ENCODE measurements around the gene ST8SIA4. TPM values are rescaled to one million over a fixed set of nuclear protein-coding genes. Genes with fewer than 3 reads are reported as not detected.

Gene ST8SIA4
- total and polyA plus RNA-seq, 5 donors, result 0.84 to 5.9 (median 4.1) TPM

DNA sequence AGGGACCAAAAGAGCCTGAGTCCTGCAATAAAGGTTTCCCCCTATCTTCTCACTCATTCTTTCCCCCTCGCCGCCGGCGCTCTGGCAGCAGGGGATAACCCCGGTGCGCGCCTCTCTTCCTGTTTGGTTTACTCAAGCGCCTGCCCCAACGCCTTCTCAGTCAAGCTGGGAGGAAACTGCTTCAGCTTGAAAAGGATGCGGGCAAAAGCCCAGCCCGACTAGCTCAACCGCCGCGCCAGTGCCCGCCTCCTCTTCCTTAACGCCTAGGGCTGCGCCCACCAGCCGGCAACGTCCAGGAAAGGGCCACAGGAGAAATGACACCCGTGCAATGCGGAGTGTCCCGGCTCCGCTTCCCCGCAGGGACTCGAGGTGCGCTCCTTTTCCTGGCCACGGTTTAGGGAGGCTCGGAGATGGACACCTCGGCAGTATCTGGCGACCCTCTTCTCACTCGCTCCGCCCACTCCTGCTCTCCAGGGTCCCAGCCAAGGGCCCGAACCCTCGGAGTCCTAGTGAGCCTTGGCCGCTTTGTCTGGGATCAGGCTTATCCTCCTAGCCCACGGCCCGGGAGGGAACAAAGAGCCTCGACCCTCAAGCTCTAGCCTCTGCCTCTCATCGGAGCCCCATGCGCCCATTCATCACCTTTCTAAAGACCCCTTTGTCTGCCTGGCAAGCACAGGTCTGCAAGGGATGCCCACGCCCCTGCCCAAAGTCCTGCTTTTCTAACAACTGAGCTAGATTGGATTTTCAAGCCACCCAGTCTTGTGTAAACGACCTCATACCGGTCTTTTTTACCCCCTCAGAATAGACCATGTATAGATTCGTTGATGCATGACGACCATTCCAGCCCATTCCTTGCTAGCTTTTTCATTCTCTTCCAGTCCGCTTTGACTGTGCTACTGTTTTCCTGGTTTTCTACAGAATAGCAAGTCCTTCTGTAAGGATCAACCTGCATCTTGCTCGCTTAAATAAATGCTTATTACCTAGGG lies 2.0 kb downstream of the ST8SIA4 start:
- Histone ChIP-seq H3K4me3 (ENCODE audit: low read length) (peak overlapping the region; percentile 63), H3K9me3 (ENCODE audit: control insufficient read depth, low read length) (no peaks in the 10 kb centered on the region), H3K27me3 (ENCODE audit: control insufficient read depth, insufficient read depth) (no peaks in the 10 kb centered on the region), H3K4me1 (ENCODE audit: control insufficient read depth, insufficient read depth, low read length) (no peaks in the 10 kb centered on the region), H3K27ac (ENCODE audit: low read length) (peak overlapping the region; percentile 78)
- WGBS, result 1% methylated on average over 47 of the region's 47 CpGs
- intact Hi-C loops (cut with DNase I), result loop anchor here in 1 of 4 donors (10.0 kb wide), 1 partner anchor 76 kb away; no protein-coding TSS in a partner anchor
- DNase-seq (peak; percentile 73 to 89 (median 86)), ATAC-seq (peak; percentile 64 to 78)

DNA sequence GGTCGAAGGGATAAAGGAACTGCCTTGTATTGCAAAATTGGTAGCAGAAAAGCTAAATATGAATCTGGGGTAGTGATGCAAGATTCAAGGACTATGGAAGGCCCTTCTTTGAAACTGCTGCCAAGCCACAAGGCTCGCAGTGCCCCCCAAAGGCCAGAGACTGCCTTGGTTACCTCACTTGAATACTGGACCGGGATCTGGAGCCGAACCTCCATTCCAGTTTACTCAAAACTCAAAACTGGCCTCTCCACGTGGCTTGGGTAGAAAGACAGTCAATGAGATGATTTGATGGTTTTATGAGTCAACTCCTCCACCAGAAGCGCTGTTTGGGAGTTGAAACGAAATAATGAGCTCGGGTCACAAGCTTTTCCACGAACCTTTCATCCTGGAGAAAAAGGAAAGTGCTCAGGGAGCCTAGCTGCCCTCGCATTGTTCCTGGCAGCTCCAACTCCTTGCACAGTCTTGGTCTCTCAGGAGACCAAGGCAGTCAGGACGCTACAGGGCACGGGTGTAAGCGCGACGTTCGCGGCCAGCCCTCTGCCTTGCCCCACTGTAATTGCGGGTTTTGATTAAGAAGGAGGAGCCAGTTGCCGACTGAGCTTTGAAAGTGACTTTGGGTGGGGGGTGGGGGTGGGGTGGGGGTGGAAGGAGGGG lies 2.8 kb downstream of the ST8SIA4 start:
- Histone ChIP-seq H3K27me3 (ENCODE audit: control insufficient read depth, insufficient read depth) (no peaks in the 10 kb centered on the region), H3K4me3 (ENCODE audit: low read length) (peak overlapping the region; percentile 63), H3K9me3 (ENCODE audit: control insufficient read depth, low read length) (no peaks in the 10 kb centered on the region), H3K4me1 (ENCODE audit: control insufficient read depth, insufficient read depth, low read length) (no peaks in the 10 kb centered on the region), H3K27ac (ENCODE audit: low read length) (peak overlapping the region; percentile 71)
- ATAC-seq (peak; percentile 41 to 58), DNase-seq (peak; percentile 44 to 79 (median 71))
- 3% methylated on average over 19 of the region's 19 CpGs for WGBS
- intact Hi-C loops (cut with DNase I), result loop anchor here in 1 of 4 donors (10.0 kb wide), 1 partner anchor 75 kb away; no protein-coding TSS in a partner anchor

DNA sequence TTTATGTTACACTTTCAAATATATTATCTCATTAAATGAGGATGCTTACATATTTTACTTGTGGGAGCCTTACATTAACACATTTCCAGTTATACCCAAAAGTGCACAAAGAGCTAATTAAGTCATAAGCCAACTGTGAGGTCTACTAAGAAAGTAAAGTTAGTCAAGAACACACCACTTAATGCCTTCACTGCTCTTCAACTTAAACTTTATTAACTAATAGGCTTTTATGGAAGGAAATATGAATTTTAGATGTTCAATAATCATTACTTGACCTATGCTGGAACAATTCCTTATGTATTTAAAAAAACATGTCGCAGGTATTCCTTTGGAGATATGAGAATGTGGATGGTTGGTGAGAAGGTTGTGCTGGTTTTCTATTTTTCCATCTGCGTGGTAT lies 3.4 kb downstream of the ST8SIA4 start:
- DNase-seq, result no peak
- H3K27ac ChIP-seq (ENCODE audit: low read length), result peak overlapping the region; percentile 71
- H3K4me1 ChIP-seq (ENCODE audit: control insufficient read depth, insufficient read depth, low read length), result no peaks in the 10 kb centered on the region
- peak overlapping the region; percentile 63 for H3K4me3 ChIP-seq (ENCODE audit: low read length)
- H3K27me3 ChIP-seq (ENCODE audit: control insufficient read depth, insufficient read depth), result no peaks in the 10 kb centered on the region
- intact Hi-C loops (cut with DNase I), result loop anchor here in 2 of 4 donors (10.0 kb wide), 2 partner anchors 55 to 75 kb away; no protein-coding TSS in a partner anchor
- WGBS, result 84% methylated on average over 2 of the region's 2 CpGs
- ATAC-seq, result no peak
- H3K9me3 ChIP-seq (ENCODE audit: control insufficient read depth, low read length), result no peaks in the 10 kb centered on the region

DNA sequence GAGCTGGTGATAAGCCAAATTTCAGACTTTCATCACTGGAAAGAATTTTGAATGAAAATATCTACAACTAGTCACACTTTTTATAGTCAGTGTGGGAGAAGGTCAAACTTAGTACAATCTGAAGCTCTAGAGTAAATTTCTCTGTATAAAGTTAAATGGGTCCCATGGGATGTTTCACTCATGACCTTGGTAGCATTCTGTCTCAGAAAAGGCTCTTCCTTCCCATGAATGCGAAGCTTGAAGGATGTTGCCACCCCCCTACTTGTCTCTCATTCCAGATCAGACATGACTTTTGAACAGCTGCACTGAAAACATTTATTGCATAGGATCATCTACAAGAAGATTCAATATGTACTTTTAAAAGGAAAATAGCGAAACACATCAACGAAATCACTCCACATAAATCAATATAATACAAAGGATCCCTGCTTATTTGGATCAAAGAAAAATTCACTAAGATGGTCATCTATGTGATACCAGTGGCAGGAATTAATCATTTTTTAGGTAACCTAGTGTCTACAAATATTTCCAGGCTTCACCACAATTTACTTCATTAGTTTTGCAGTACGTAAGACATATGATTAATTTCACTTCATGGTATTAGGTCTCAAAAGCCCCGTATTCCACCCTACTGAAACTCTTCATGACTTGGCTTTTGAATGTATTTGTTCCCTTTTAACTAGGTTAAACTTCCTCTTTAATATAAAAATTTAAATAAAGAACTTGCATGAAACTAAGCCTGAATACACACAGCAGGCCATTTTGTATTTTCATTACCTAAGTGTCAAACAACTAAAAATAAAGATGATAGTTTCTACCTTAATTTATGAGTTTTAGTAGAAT lies 4.4 kb downstream of the ST8SIA4 start:
- 73% methylated on average over 5 of the region's 5 CpGs for WGBS
- intact Hi-C loops (cut with DNase I), result loop anchor here in 1 of 4 donors (10.0 kb wide), 1 partner anchor 54 kb away; no protein-coding TSS in a partner anchor
- Histone ChIP-seq H3K4me3 (ENCODE audit: low read length) (no peak overlapping the region), H3K9me3 (ENCODE audit: control insufficient read depth, low read length) (no peaks in the 10 kb centered on the region), H3K27me3 (ENCODE audit: control insufficient read depth, insufficient read depth) (no peaks in the 10 kb centered on the region), H3K4me1 (ENCODE audit: control insufficient read depth, insufficient read depth, low read length) (no peaks in the 10 kb centered on the region), H3K27ac (ENCODE audit: low read length) (no peak overlapping the region)
- DNase-seq (no peak), ATAC-seq (no peak)

GRCh38 chr5:100896054-100896453 lies 7.0 kb downstream of the ST8SIA4 start:
- ATAC-seq, result no peak
- H3K4me1 ChIP-seq (ENCODE audit: control insufficient read depth, insufficient read depth, low read length), result peaks cover 2% of the 10 kb centered on the region
- DNase-seq, result no peak
- no peaks in the 10 kb centered on the region for H3K27me3 ChIP-seq (ENCODE audit: control insufficient read depth, insufficient read depth)
- H3K4me3 ChIP-seq (ENCODE audit: low read length), result no peak overlapping the region
- intact Hi-C loops (cut with DNase I), result loop anchor here in 1 of 4 donors (10.0 kb wide), 1 partner anchor 51 kb away; no protein-coding TSS in a partner anchor
- H3K9me3 ChIP-seq (ENCODE audit: control insufficient read depth, low read length), result no peaks in the 10 kb centered on the region
- 88% methylated on average over 2 of the region's 2 CpGs for WGBS
- no peak overlapping the region for H3K27ac ChIP-seq (ENCODE audit: low read length)

DNA sequence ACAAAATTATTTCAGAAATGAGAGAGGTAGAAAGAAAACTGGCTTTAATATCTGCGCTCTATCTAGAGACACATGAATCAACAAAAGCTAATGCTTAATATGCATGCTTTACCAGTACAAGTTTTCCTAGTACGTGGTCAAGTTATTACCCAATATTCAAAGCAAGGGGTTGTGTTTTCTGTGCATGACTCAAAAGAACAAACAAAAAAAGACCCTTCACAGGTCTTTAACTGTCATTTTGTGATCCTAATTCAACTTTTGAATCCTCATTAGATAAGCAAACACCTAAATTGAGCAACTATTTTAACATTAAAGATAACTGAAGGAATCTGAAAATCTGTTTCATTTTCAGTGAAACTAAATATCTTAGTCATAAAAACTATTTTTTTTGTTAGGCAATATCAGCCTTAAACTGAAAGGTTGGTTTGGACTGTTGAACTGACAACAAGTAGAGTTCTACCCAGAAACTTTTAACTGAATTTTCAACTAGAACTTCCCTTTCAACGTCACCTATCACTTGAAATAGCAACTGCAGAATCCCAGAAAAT lies 12.5 kb downstream of the ST8SIA4 start:
- Histone ChIP-seq H3K9me3 (ENCODE audit: control insufficient read depth, low read length) (no peaks in the 10 kb centered on the region), H3K4me3 (ENCODE audit: low read length) (peak overlapping the region; percentile 56), H3K4me1 (ENCODE audit: control insufficient read depth, insufficient read depth, low read length) (peaks cover 2% of the 10 kb centered on the region), H3K27me3 (ENCODE audit: control insufficient read depth, insufficient read depth) (no peaks in the 10 kb centered on the region), H3K27ac (ENCODE audit: low read length) (no peak overlapping the region)
- WGBS, result 40% methylated on average over 3 of the region's 3 CpGs
- DNase-seq (no peak), ATAC-seq (no peak)
- intact Hi-C loops (cut with DNase I), result loop anchor here in 1 of 4 donors (10.0 kb wide), 1 partner anchor 46 kb away; no protein-coding TSS in a partner anchor

DNA sequence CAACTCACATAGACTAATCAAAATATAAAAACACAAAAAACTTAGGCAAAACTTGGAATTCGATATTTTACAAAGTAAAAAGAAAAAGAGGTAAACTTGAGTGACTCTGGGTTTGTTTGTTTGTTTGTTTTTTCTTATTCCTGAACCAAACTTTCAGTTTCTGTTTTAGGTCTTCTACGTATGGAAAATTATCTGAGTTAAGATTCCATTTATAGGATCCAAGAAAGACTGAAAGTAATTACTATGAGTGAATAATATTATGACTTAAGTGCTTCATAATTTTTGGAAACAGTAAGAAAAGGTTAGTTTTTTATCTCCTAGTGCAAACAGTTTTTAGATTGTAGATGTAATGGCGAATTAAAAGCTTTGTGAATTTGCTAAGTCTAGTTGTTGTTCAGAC lies 13.2 kb downstream of the ST8SIA4 start:
- Histone ChIP-seq H3K27me3 (ENCODE audit: control insufficient read depth, insufficient read depth) (no peaks in the 10 kb centered on the region), H3K9me3 (ENCODE audit: control insufficient read depth, low read length) (no peaks in the 10 kb centered on the region), H3K4me1 (ENCODE audit: control insufficient read depth, insufficient read depth, low read length) (peaks cover 2% of the 10 kb centered on the region), H3K27ac (ENCODE audit: low read length) (no peak overlapping the region), H3K4me3 (ENCODE audit: low read length) (peak overlapping the region; percentile 56)
- DNase-seq (no peak), ATAC-seq (no peak)
- intact Hi-C loops (cut with DNase I), result loop anchor here in 1 of 4 donors (10.0 kb wide), 1 partner anchor 45 kb away; no protein-coding TSS in a partner anchor
- WGBS, result 36% methylated on average over 3 of the region's 3 CpGs

GRCh38 chr5:100889165-100889743 lies 13.8 kb downstream of the ST8SIA4 start:
- Histone ChIP-seq H3K27ac (ENCODE audit: low read length) (no peak overlapping the region), H3K9me3 (ENCODE audit: control insufficient read depth, low read length) (no peaks in the 10 kb centered on the region), H3K4me1 (ENCODE audit: control insufficient read depth, insufficient read depth, low read length) (peaks cover 2% of the 10 kb centered on the region), H3K4me3 (ENCODE audit: low read length) (no peak overlapping the region), H3K27me3 (ENCODE audit: control insufficient read depth, insufficient read depth) (no peaks in the 10 kb centered on the region)
- DNase-seq (no peak), ATAC-seq (no peak)
- intact Hi-C loops (cut with DNase I), result no loop called here
- 32% methylated on average over 4 of the region's 4 CpGs for WGBS

DNA sequence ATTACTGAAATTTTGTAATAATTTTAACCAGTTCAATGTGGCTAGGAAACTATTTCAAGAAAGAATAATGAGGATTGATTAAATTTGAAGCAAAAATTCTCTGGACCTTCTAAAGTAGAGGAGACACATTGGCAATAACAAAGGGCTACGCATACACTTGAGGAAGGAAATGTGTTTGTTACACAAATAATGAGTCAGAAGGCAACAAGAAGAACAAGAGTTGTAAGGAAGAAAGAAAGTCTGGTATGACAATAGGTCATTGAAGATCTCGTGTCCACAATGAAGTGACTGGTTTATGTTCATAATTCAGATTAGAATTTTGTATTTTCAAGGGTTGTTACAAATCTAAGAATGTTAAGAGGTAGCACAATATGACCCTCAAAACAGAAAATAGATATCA lies 25.8 kb downstream of the ST8SIA4 start:
- intact Hi-C loops (cut with DNase I), result no loop called here
- WGBS, result 63% methylated on average over 2 of the region's 2 CpGs
- Histone ChIP-seq H3K4me3 (ENCODE audit: low read length) (no peak overlapping the region), H3K27ac (ENCODE audit: low read length) (no peak overlapping the region), H3K27me3 (ENCODE audit: control insufficient read depth, insufficient read depth) (no peaks in the 10 kb centered on the region), H3K4me1 (ENCODE audit: control insufficient read depth, insufficient read depth, low read length) (no peaks in the 10 kb centered on the region), H3K9me3 (ENCODE audit: control insufficient read depth, low read length) (no peaks in the 10 kb centered on the region)
- DNase-seq (no peak), ATAC-seq (no peak)

Measured in right cardiac atrium (tissue), 5 donors.